Lung (tissue), 12 donors: Measurements from ENCODE around the gene SDK2. TPM values are rescaled to one million over a fixed set of nuclear protein-coding genes. Genes with fewer than 3 reads are reported as not detected.

ENCODE experiments used
- ATAC-seq: fragments of 200-7000 bp; cut with Tn5 transposase; one replicate; pipeline ENCODE4 v1.9.1; 2020; ENCODE audit warnings: moderate number of reproducible peaks; ENCODE audit not compliant: insufficient read depth, low FRiP score
- DNase-seq, 3 donors: peaks; one replicate each; pipeline ENCODE4 v3.0.0-alpha.2; 2013 to 2017
- H3K27ac ChIP-seq, 2 donors: one replicate each; pipeline ENCODE4 v1.5.1; 2013; ENCODE audit warnings: mild to moderate bottlenecking in 2 of 2, moderate library complexity in 2 of 2, control low read depth in 1 of 2, inconsistent platforms in 1 of 2, low read depth in 1 of 2, low read length in 1 of 2
- H3K27me3 ChIP-seq, 3 donors: one replicate each; pipeline ENCODE4 v1.5.1; 2013; ENCODE audit warnings: low read length in 2 of 3; ENCODE audit not compliant: control insufficient read depth in 3 of 3, insufficient read depth in 3 of 3
- H3K36me3 ChIP-seq, 4 donors: one replicate each; pipeline ENCODE4 v1.5.1; 2013; ENCODE audit warnings: low read length in 4 of 4, mild to moderate bottlenecking in 1 of 4, moderate library complexity in 1 of 4; ENCODE audit not compliant: control insufficient read depth in 4 of 4, insufficient read depth in 4 of 4
- H3K4me1 ChIP-seq, 5 donors: one replicate each; pipeline ENCODE4 v1.5.1; 2013; ENCODE audit warnings: low read length in 5 of 5, mild to moderate bottlenecking in 2 of 5, moderate library complexity in 1 of 5; ENCODE audit not compliant: control insufficient read depth in 5 of 5, insufficient read depth in 5 of 5
- H3K4me3 ChIP-seq: one replicate; pipeline ENCODE4 v1.5.1; 2013; ENCODE audit warnings: mild to moderate bottlenecking, control low read depth, moderate library complexity
- H3K9ac ChIP-seq, 2 donors: one replicate each; pipeline ENCODE4 v1.5.1; 2013; ENCODE audit warnings: low read length in 2 of 2, control low read depth in 1 of 2; ENCODE audit not compliant: insufficient read depth in 1 of 2
- H3K9me3 ChIP-seq, 4 donors: one replicate each; pipeline ENCODE4 v1.5.1; 2013; ENCODE audit warnings: low read length in 3 of 4, mild to moderate bottlenecking in 1 of 4, moderate library complexity in 1 of 4; ENCODE audit not compliant: control insufficient read depth in 4 of 4, insufficient read depth in 3 of 4
- WGBS, 2 donors: extraction: QIAGEN DNeasy Blood & Tissue Kit; methylation state at CpG; one replicate each; pipeline ENCODE4 v1.1.7; 2013; 5-methylcytosine and 5-hydroxymethylcytosine counted together
- polyA plus RNA-seq, 2 donors: library from polyadenylated mRNA; stranded (reverse); fragments of 200-250 nt; gene quantifications; one replicate each; pipeline ENCODE4 v1.2.1, GENCODE V29; 2013
- total RNA-seq, 2 donors: library from RNA; depleted of rRNA in 1 of 2; stranded (reverse); fragments of >200 nt in 1 of 2; gene quantifications; one replicate each; pipeline ENCODE4 v1.2.1, GENCODE V29; 2014 to 2021
- TF ChIP-seq, protein P1 (sequence below): IDR thresholded peaks from 2 replicates; pipeline ENCODE4 v1.5.1; 2012; ENCODE audit warnings: mild to moderate bottlenecking; ENCODE audit errors: control extremely low read depth, extremely low read depth
- donor health status: control.
- donor health status: control.
- donor health status: Bipolar disorder and iron deficiency.
- donor health status: healthy.
- donor health status: DM: yes; HTN: yes; CAD: no.

SDK2 gene
- total and polyA plus RNA-seq, 4 donors, result 0.91 to 41.7 (median 4.3) TPM

DNA sequence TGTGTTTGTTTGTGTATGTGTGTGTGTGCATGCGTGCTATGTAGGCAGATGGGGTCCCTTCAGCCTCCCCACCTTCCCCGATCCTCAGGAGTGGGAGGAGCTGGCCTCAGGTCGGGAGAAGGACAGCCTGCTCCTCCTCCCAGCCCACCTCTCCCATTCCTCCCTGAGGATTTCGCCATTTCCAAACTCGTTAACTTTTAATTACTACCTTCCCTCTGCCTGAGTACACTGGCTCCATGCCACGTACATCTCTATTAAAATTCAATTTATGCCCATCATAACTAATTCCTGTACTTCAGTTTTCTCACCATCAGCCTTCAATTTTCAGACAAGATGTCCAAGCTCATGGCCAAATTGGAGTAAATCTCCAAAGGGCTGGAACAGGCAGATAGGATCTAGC is 148.6 kb downstream of the SDK2 start:
- Histone ChIP-seq H3K36me3 (no peaks in the 10 kb centered on the region), H3K4me1 (peaks cover 0 to 7% (median 0%) of the 10 kb centered on the region in 5 donors), H3K9ac (no peak overlapping the region), H3K9me3 (no peaks in the 10 kb centered on the region), H3K27ac (no peak overlapping the region), H3K4me3 (no peak overlapping the region), H3K27me3 (no peaks in the 10 kb centered on the region)
- no peak for ATAC-seq
- no peak for DNase-seq
- WGBS, 2 donors, result 73 to 76% methylated on average over 6 of the region's 6 CpGs
- TF ChIP-seq, protein P1, sequence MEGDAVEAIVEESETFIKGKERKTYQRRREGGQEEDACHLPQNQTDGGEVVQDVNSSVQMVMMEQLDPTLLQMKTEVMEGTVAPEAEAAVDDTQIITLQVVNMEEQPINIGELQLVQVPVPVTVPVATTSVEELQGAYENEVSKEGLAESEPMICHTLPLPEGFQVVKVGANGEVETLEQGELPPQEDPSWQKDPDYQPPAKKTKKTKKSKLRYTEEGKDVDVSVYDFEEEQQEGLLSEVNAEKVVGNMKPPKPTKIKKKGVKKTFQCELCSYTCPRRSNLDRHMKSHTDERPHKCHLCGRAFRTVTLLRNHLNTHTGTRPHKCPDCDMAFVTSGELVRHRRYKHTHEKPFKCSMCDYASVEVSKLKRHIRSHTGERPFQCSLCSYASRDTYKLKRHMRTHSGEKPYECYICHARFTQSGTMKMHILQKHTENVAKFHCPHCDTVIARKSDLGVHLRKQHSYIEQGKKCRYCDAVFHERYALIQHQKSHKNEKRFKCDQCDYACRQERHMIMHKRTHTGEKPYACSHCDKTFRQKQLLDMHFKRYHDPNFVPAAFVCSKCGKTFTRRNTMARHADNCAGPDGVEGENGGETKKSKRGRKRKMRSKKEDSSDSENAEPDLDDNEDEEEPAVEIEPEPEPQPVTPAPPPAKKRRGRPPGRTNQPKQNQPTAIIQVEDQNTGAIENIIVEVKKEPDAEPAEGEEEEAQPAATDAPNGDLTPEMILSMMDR, result no peak

GRCh38 chr17:73494950-73495349 is 149.3 kb downstream of the SDK2 start:
- H3K27ac ChIP-seq, result no peak overlapping the region
- ATAC-seq (no peak), DNase-seq (no peak)
- peaks cover 0 to 7% (median 0%) of the 10 kb centered on the region in 5 donors for H3K4me1 ChIP-seq
- no peaks in the 10 kb centered on the region for H3K27me3 ChIP-seq
- no peak overlapping the region for H3K9ac ChIP-seq
- WGBS, 2 donors, result 90 to 93% methylated on average over 5 of the region's 5 CpGs
- H3K9me3 ChIP-seq, result no peaks in the 10 kb centered on the region
- no peaks in the 10 kb centered on the region for H3K36me3 ChIP-seq
- H3K4me3 ChIP-seq, result no peak overlapping the region
- TF ChIP-seq, protein P1, result no peak

DNA sequence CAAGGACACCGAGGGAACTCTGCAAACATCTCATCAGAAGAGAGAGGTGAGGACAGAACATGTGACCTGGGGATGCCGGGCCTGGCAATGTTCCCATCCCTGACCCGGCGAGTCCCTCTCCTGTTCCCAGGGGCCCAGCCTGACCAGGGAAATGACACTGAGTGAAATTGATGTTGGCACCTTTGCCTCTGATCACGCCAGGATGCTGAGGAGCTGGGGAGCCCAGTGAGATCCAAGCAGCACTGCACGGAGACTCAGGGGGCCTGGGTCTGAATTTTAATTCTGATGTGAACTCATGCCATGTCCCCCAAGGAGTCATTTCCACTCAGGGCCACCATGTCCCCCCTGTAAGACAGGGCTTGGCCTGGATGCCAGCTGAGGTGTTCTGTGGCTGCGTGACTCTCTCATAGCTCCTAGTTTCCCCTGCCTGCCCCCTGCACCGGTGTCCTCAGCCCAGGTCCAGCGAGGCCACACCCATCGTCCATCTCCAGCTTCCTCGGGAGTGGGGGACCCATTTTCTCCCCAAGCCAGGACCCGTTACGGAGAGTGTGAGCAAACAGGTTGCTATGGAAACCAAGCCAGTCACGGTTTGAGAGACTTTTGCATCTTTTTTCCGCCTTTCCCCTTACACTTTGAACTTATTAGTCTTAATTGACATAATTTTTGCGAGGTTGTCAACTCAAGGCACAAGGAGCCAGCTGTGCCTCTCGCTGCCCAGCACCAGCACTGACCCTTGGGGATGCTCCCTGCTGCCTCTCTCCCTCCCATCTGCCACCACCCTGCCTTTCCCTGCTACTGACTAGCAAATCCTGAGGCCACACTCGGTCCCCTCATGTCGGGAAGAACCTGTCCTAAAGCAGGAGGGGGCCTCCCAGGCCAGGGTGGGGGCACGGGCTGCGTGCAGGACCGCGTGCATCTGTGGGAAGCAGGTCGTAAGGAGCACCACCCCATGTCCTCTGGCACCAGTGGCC is 150.0 kb downstream of the SDK2 start:
- 71 to 76% methylated on average over 24 of the region's 24 CpGs for WGBS, 2 donors
- Histone ChIP-seq H3K4me3 (no peak overlapping the region), H3K27ac (no peak overlapping the region), H3K36me3 (no peaks in the 10 kb centered on the region), H3K9me3 (no peaks in the 10 kb centered on the region), H3K27me3 (no peaks in the 10 kb centered on the region), H3K4me1 (peaks cover 0 to 7% (median 0%) of the 10 kb centered on the region in 5 donors), H3K9ac (no peak overlapping the region)
- TF ChIP-seq, protein P1, result no peak
- ATAC-seq (no peak), DNase-seq (no peak)
